GM23338 (cell line): ENCODE measurements around the gene WBP11. TPM values are rescaled to one million over a fixed set of nuclear protein-coding genes. Genes with fewer than 3 reads are reported as not detected.

Source experiments
- ATAC-seq: fragments of 200-7000 bp; cut with Tn5 transposase; 3 replicates; pipeline ENCODE4 v1.9.1; 2020
- DNase-seq: peaks from one replicate; pipeline ENCODE4 v3.0.0-alpha.2; 2015; ENCODE audit warnings: low spot score
- H2AFZ ChIP-seq: fragments of 200-600 bp; sonication (generic); 2 replicates; pipeline ENCODE4 v1.8.0; 2016; ENCODE audit warnings: antibody characterized with exemption, mild to moderate bottlenecking, moderate library complexity
- H3F3A ChIP-seq: fragments of 200-600 bp; sonication (generic); replicated peaks from 2 replicates; pipeline ENCODE4 v1.8.0; 2017; ENCODE audit warnings: antibody characterized with exemption, mixed run types, low read depth
- H3K27ac ChIP-seq: fragments of 200-600 bp; sonication (generic); 2 replicates; pipeline ENCODE4 v1.6.1; 2016; ENCODE audit warnings: low read depth
- H3K27me3 ChIP-seq: fragments of 200-600 bp; sonication (generic); 2 replicates; pipeline ENCODE4 v1.8.0; 2016; ENCODE audit warnings: mild to moderate bottlenecking, mixed run types, moderate library complexity; ENCODE audit not compliant: insufficient read depth
- H3K36me3 ChIP-seq: fragments of 200-600 bp; sonication (generic); 2 replicates; pipeline ENCODE4 v1.8.0; 2016; ENCODE audit warnings: mild to moderate bottlenecking; ENCODE audit not compliant: insufficient read depth
- H3K4me1 ChIP-seq: fragments of 200-600 bp; sonication (generic); 2 replicates; pipeline ENCODE4 v1.8.0; 2016; ENCODE audit warnings: mild to moderate bottlenecking, moderate library complexity; ENCODE audit not compliant: insufficient read depth
- H3K4me2 ChIP-seq: fragments of 200-600 bp; sonication (generic); 2 replicates; pipeline ENCODE4 v1.7.1; 2017; ENCODE audit warnings: mixed run types
- H3K4me3 ChIP-seq: fragments of 200-600 bp; sonication (generic); 2 replicates; pipeline ENCODE4 v1.6.1; 2016; ENCODE audit warnings: mixed run types
- H3K79me2 ChIP-seq: fragments of 200-600 bp; sonication (generic); replicated peaks from 2 replicates; pipeline ENCODE4 v1.8.0; 2017; ENCODE audit warnings: mild to moderate bottlenecking; ENCODE audit not compliant: insufficient read depth
- H3K9me2 ChIP-seq: fragments of 200-600 bp; sonication (generic); 2 replicates; pipeline ENCODE4 v1.8.0; 2017; ENCODE audit not compliant: insufficient read depth
- H4K20me1 ChIP-seq: fragments of 200-600 bp; sonication (generic); replicated peaks from 2 replicates; pipeline ENCODE4 v1.8.0; 2017; ENCODE audit warnings: mild to moderate bottlenecking; ENCODE audit not compliant: insufficient read depth
- H3K27ac Mint-ChIP-seq: 2 replicates; pipeline ENCODE4 v1.8.0; 2020; ENCODE audit warnings: inconsistent platforms, mild to moderate bottlenecking, moderate library complexity, mixed read lengths
- H3K27me3 Mint-ChIP-seq: 3 replicates; pipeline ENCODE4 v1.8.0; 2022; ENCODE audit warnings: low read depth, mild to moderate bottlenecking, moderate library complexity, mixed read lengths, inconsistent platforms; ENCODE audit not compliant: insufficient read depth, poor library complexity
- H3K36me3 Mint-ChIP-seq: 3 replicates; pipeline ENCODE4 v1.8.0; 2021; ENCODE audit warnings: low read depth, mild to moderate bottlenecking, inconsistent platforms, moderate library complexity, mixed read lengths
- H3K4me1 Mint-ChIP-seq: 3 replicates; pipeline ENCODE4 v1.8.0; 2020; ENCODE audit warnings: mild to moderate bottlenecking, inconsistent platforms, mixed read lengths
- H3K4me3 Mint-ChIP-seq: 3 replicates; pipeline ENCODE4 v1.8.0; 2021; ENCODE audit warnings: moderate library complexity, mild to moderate bottlenecking, inconsistent platforms, mixed read lengths
- H3K9me3 Mint-ChIP-seq: 3 replicates; pipeline ENCODE4 v1.8.0; 2020; ENCODE audit warnings: moderate library complexity, mild to moderate bottlenecking, inconsistent platforms, mixed read lengths
- CREB1 ChIP-seq: fragments of 250-450 bp; sonication (Bioruptor Pico); IDR thresholded peaks from 2 replicates; pipeline ENCODE4 v1.5.0; 2020; ENCODE audit warnings: low read depth, mild to moderate bottlenecking, moderate library complexity
- EZH2phosphoT487 ChIP-seq: fragments of 200-600 bp; sonication (generic); IDR thresholded peaks from one replicate; pipeline ENCODE4 v1.8.1; 2018; ENCODE audit warnings: antibody characterized with exemption; ENCODE audit not compliant: unreplicated experiment
- JUNB ChIP-seq: IDR thresholded peaks from one replicate; pipeline ENCODE4 v1.6.1; 2016; ENCODE audit warnings: antibody characterized with exemption; ENCODE audit not compliant: unreplicated experiment
- NANOG ChIP-seq: IDR thresholded peaks from 2 replicates; pipeline ENCODE4 v1.6.1; 2016; ENCODE audit warnings: antibody characterized with exemption, borderline replicate concordance
- POLR2AphosphoS5 ChIP-seq: IDR thresholded peaks from 2 replicates; pipeline ENCODE4 v1.6.1; 2016; ENCODE audit warnings: antibody characterized with exemption, low read depth
- ZNF114 ChIP-seq: fragments of 250-450 bp; sonication (Bioruptor Pico); IDR thresholded peaks from 2 replicates; pipeline ENCODE4 v1.5.0; 2020; ENCODE audit warnings: mild to moderate bottlenecking, moderate library complexity
- polyA plus RNA-seq: library from polyadenylated mRNA; unstranded; fragments of >200 nt; fragmentation: Nextera tagmentation; extraction: Ambion mirVana; gene quantifications from 2 replicates; pipeline ENCODE4 v1.2.1, GENCODE V29; 2016
- total RNA-seq: library from RNA; depleted of rRNA; stranded (reverse); fragments of >200 nt; shearing (Covaris generic); gene quantifications from 2 replicates; pipeline ENCODE4 v1.2.3, GENCODE V29; 2014
- TF ChIP-seq, protein P1 (sequence below): fragments of 250-450 bp; sonication (Bioruptor Pico); IDR thresholded peaks from 2 replicates; pipeline ENCODE4 v1.5.0; 2020; ENCODE audit warnings: mild to moderate bottlenecking, moderate library complexity
- TF ChIP-seq, protein P2 (sequence below), 2 experiments: fragments of 200-600 bp in 1 of 2; sonication (generic) in 1 of 2; conservative IDR thresholded peaks; 2 replicates each; pipeline versions ENCODE4 v1.5.1 to v1.6.1; 2016 to 2017; ENCODE audit warnings: antibody characterized with exemption in 2 of 2, low read depth in 2 of 2, mild to moderate bottlenecking in 2 of 2, moderate library complexity in 1 of 2

The WBP11 gene
- total and polyA plus RNA-seq, 2 experiments from 2014 or later, result 57.1 to 148 TPM

DNA sequence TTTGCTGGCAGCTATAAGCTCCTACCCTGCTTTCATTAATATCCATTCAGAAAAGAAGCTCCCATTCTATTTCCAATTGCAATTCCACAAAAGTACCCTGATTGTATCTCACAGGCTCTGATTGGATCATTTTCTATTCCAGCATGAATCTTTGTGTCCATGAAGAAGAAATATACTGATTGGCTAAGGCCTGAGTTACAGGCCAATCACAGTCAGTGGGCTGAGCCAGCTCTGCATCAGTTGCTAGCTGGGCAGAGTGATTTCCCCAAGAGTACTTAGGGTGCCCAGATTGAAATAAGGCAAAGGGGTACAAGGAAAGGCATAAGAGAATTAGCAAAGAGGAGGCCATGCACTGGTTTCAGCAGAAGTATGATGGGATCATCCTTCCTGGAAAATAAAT, 25.6 kb upstream of the WBP11 start:
- H3K27me3 Mint-ChIP-seq, result no peaks in the 10 kb centered on the region
- H3K4me1 Mint-ChIP-seq, result peaks cover 3% of the 10 kb centered on the region; the same call in 2 of the 3 replicates
- ATAC-seq (peak; percentile 82), DNase-seq (peak; percentile 53)
- H3K79me2 ChIP-seq, result no peaks in the 10 kb centered on the region
- H3K4me1 ChIP-seq, result no peaks in the 10 kb centered on the region
- no peak overlapping the region for H3K4me3 Mint-ChIP-seq
- H2AFZ ChIP-seq, result no peak overlapping the region
- H3K27me3 ChIP-seq, result no peaks in the 10 kb centered on the region
- H3K9me2 ChIP-seq, result no peaks in the 10 kb centered on the region
- no peaks in the 10 kb centered on the region for H3K36me3 Mint-ChIP-seq
- TF ChIP-seq, protein P1, sequence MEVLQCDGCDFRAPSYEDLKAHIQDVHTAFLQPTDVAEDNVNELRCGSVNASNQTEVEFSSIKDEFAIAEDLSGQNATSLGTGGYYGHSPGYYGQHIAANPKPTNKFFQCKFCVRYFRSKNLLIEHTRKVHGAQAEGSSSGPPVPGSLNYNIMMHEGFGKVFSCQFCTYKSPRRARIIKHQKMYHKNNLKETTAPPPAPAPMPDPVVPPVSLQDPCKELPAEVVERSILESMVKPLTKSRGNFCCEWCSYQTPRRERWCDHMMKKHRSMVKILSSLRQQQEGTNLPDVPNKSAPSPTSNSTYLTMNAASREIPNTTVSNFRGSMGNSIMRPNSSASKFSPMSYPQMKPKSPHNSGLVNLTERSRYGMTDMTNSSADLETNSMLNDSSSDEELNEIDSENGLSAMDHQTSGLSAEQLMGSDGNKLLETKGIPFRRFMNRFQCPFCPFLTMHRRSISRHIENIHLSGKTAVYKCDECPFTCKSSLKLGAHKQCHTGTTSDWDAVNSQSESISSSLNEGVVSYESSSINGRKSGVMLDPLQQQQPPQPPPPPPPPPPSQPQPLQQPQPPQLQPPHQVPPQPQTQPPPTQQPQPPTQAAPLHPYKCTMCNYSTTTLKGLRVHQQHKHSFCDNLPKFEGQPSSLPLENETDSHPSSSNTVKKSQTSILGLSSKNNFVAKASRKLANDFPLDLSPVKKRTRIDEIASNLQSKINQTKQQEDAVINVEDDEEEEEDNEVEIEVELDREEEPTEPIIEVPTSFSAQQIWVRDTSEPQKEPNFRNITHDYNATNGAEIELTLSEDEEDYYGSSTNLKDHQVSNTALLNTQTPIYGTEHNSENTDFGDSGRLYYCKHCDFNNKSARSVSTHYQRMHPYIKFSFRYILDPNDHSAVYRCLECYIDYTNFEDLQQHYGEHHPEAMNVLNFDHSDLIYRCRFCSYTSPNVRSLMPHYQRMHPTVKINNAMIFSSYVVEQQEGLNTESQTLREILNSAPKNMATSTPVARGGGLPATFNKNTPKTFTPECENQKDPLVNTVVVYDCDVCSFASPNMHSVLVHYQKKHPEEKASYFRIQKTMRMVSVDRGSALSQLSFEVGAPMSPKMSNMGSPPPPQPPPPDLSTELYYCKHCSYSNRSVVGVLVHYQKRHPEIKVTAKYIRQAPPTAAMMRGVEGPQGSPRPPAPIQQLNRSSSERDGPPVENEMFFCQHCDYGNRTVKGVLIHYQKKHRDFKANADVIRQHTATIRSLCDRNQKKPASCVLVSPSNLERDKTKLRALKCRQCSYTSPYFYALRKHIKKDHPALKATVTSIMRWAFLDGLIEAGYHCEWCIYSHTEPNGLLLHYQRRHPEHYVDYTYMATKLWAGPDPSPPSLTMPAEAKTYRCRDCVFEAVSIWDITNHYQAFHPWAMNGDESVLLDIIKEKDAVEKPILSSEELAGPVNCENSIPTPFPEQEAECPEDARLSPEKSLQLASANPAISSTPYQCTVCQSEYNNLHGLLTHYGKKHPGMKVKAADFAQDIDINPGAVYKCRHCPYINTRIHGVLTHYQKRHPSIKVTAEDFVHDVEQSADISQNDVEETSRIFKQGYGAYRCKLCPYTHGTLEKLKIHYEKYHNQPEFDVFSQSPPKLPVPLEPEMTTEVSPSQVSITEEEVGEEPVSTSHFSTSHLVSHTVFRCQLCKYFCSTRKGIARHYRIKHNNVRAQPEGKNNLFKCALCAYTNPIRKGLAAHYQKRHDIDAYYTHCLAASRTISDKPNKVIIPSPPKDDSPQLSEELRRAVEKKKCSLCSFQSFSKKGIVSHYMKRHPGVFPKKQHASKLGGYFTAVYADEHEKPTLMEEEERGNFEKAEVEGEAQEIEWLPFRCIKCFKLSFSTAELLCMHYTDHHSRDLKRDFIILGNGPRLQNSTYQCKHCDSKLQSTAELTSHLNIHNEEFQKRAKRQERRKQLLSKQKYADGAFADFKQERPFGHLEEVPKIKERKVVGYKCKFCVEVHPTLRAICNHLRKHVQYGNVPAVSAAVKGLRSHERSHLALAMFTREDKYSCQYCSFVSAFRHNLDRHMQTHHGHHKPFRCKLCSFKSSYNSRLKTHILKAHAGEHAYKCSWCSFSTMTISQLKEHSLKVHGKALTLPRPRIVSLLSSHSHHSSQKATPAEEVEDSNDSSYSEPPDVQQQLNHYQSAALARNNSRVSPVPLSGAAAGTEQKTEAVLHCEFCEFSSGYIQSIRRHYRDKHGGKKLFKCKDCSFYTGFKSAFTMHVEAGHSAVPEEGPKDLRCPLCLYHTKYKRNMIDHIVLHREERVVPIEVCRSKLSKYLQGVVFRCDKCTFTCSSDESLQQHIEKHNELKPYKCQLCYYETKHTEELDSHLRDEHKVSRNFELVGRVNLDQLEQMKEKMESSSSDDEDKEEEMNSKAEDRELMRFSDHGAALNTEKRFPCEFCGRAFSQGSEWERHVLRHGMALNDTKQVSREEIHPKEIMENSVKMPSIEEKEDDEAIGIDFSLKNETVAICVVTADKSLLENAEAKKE (CRISPR knock-in tag), result no peak
- TF ChIP-seq NANOG (no peak), EZH2phosphoT487 (no peak), JUNB (no peak), CREB1 (CRISPR knock-in tag) (no peak)
- no peak overlapping the region for H3K4me2 ChIP-seq
- H3K27ac Mint-ChIP-seq, result no peak overlapping the region
- H3K27ac ChIP-seq, result no peak overlapping the region
- no peak overlapping the region for H3K4me3 ChIP-seq
- no peaks in the 10 kb centered on the region for H3F3A ChIP-seq
- H3K36me3 ChIP-seq, result no peaks in the 10 kb centered on the region
- no peaks in the 10 kb centered on the region for H4K20me1 ChIP-seq
- no peaks in the 10 kb centered on the region for H3K9me3 Mint-ChIP-seq

DNA sequence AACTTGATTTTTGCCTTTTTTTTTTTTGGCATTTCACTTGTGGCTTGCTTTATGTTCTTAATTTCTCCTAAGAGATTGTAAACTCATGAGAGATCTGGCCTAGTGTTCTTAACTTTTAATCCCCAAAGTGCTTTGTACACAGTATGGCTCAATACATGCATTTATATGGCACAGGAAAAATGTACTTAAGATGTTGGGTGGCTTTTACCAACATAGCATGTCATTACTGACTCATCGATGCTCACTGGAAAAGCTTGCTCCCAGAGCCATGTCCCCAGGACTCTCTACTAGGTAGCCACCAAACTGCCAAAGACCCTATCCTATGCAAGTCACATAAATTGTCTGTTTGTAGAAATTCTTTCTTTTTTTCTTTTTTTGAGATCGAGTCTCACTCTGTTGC, 23.8 kb upstream of the WBP11 start:
- Mint-ChIP-seq H3K36me3 (no peaks in the 10 kb centered on the region), H3K27me3 (no peaks in the 10 kb centered on the region), H3K4me1 (peaks cover 6% of the 10 kb centered on the region; the same call in 2 of the 3 replicates), H3K27ac (no peak overlapping the region), H3K4me3 (no peak overlapping the region), H3K9me3 (no peaks in the 10 kb centered on the region)
- Histone ChIP-seq H3K79me2 (no peaks in the 10 kb centered on the region), H3K9me2 (no peaks in the 10 kb centered on the region), H3F3A (no peaks in the 10 kb centered on the region), H3K27me3 (no peaks in the 10 kb centered on the region), H3K36me3 (no peaks in the 10 kb centered on the region), H2AFZ (no peak overlapping the region), H3K4me1 (no peaks in the 10 kb centered on the region), H3K4me3 (no peak overlapping the region), H3K4me2 (no peak overlapping the region), H3K27ac (no peak overlapping the region), H4K20me1 (no peaks in the 10 kb centered on the region)
- DNase-seq (no peak), ATAC-seq (no peak)
- no peak for TF ChIP-seq POLR2AphosphoS5
- TF ChIP-seq, protein P2, sequence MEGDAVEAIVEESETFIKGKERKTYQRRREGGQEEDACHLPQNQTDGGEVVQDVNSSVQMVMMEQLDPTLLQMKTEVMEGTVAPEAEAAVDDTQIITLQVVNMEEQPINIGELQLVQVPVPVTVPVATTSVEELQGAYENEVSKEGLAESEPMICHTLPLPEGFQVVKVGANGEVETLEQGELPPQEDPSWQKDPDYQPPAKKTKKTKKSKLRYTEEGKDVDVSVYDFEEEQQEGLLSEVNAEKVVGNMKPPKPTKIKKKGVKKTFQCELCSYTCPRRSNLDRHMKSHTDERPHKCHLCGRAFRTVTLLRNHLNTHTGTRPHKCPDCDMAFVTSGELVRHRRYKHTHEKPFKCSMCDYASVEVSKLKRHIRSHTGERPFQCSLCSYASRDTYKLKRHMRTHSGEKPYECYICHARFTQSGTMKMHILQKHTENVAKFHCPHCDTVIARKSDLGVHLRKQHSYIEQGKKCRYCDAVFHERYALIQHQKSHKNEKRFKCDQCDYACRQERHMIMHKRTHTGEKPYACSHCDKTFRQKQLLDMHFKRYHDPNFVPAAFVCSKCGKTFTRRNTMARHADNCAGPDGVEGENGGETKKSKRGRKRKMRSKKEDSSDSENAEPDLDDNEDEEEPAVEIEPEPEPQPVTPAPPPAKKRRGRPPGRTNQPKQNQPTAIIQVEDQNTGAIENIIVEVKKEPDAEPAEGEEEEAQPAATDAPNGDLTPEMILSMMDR (conservative IDR thresholded peaks at IDR 0.05; ENCODE audit: low read depth in 2 of 2), result no peak
- no peak for TF ChIP-seq NANOG
- no peak for TF ChIP-seq ZNF114 (CRISPR knock-in tag)
